Loucy (cell line): ENCODE measurements around the gene SEMA6D.

Source experiments
- CTCF ChIP-seq: fragments of 200-600 bp; sonication (generic); conservative IDR thresholded peaks from 2 replicates; pipeline ENCODE4 v1.5.1; 2014; ENCODE audit warnings: mild to moderate bottlenecking, antibody characterized with exemption, low read length
- EZH2phosphoT487 ChIP-seq: fragments of 200-600 bp; IDR thresholded peaks from 2 replicates; pipeline ENCODE4 v1.6.1; 2018; ENCODE audit warnings: antibody characterized with exemption, mild to moderate bottlenecking, moderate library complexity, borderline replicate concordance

- TF ChIP-seq EZH2phosphoT487 (no peak), CTCF (no peak)
These were observed 87.4 kb downstream of the SEMA6D start for GRCh38 chr15:47804733-47805132.
